ENCODE results near the gene KLHL40.

The KLHL40 gene, protein sequence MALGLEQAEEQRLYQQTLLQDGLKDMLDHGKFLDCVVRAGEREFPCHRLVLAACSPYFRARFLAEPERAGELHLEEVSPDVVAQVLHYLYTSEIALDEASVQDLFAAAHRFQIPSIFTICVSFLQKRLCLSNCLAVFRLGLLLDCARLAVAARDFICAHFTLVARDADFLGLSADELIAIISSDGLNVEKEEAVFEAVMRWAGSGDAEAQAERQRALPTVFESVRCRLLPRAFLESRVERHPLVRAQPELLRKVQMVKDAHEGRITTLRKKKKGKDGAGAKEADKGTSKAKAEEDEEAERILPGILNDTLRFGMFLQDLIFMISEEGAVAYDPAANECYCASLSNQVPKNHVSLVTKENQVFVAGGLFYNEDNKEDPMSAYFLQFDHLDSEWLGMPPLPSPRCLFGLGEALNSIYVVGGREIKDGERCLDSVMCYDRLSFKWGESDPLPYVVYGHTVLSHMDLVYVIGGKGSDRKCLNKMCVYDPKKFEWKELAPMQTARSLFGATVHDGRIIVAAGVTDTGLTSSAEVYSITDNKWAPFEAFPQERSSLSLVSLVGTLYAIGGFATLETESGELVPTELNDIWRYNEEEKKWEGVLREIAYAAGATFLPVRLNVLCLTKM

DNA sequence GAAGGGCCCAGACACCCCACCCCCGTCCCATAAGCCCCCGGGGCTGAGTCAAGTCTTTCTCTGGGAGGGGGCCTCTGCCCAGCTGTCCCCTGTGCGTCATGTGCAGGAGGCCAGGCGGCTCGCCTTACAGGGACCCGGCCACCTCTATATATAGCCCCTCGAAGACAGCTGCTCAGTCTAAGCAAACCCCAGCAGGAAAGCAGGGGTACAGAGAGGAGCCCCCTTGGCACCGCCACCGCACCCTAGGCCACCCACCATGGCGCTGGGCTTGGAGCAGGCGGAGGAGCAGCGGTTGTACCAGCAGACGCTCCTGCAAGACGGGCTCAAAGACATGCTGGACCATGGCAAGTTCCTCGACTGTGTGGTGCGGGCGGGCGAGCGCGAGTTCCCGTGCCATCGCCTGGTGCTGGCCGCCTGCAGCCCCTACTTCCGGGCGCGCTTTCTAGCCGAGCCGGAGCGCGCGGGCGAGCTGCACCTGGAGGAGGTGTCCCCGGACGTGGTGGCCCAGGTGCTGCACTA lies at the start of gene KLHL40:
TSS of gene KLHL40 (plus strand) at position 175 of the 519 bp plus-strand sequence. CDS start at position 257, 82 bp downstream.
- DNase-seq: no peak

DNA sequence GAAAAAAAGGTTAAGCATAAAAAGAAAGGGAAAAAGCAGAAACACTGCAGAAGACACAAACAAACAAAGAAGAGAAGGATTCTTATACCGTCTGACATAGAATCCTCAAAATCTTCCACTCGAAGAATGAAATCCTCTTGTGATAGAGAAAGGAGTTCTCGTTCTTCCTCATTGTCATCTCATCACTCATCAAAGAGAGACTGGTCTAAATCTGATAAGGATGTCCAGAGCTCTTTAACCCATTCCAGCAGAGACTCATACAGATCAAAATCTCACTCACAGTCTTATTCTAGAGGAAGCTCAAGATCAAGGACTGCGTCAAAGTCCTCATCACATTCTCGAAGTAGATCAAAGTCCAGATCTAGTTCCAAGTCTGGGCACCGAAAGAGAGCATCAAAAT lies 48.3 kb upstream of the KLHL40 start:
- no peak for DNase-seq

DNA sequence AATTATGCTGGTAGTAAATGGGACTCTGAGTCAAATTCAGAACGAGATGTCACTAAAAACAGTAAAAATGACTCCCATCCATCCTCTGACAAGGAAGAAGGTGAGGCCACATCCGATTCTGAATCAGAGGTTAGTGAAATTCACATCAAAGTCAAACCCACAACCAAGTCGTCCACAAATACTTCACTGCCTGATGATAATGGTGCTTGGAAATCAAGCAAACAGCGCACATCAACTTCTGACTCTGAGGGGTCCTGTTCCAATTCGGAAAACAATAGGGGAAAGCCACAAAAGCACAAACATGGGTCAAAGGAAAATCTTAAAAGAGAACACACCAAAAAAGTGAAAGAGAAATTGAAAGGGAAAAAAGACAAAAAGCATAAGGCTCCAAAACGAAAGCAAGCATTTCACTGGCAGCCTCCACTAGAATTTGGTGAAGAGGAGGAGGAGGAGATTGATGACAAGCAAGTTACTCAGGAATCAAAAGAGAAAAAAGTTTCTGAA lies 46.9 kb upstream of the KLHL40 start:
- no peak for DNase-seq

DNA sequence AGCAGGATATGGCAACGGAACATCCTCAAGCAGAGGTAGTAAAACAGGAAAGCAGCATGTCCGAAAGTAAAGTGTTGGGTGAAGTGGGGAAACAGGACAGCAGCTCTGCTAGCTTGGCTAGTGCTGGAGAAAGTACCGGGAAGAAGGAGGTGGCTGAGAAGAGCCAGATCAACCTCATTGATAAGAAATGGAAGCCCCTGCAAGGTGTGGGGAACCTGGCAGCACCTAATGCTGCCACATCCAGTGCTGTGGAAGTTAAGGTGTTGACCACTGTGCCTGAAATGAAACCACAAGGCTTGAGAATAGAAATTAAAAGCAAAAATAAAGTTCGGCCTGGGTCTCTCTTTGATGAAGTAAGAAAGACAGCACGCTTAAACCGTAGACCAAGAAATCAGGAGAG lies 46.1 kb upstream of the KLHL40 start:
- no peak for DNase-seq

DNA sequence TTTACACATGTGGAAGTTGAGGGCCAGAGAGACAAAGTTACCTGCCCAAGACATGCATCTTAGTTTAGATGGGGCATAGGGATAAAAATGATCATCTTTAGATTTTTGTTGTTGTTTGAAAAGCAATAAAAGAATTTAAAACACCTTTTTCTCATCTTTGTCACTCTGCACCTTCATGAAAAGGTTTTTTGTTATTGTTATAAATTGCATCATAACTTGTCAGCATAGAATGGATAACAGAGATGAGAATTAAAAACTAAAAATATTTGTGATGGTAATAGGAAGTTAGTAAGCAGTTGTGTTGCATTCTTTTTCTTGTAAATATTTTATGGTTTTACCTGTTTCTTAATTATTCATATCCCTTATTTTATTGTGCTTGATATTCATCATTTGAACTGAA lies 45.2 kb upstream of the KLHL40 start:
- DNase-seq: no peak

DNA sequence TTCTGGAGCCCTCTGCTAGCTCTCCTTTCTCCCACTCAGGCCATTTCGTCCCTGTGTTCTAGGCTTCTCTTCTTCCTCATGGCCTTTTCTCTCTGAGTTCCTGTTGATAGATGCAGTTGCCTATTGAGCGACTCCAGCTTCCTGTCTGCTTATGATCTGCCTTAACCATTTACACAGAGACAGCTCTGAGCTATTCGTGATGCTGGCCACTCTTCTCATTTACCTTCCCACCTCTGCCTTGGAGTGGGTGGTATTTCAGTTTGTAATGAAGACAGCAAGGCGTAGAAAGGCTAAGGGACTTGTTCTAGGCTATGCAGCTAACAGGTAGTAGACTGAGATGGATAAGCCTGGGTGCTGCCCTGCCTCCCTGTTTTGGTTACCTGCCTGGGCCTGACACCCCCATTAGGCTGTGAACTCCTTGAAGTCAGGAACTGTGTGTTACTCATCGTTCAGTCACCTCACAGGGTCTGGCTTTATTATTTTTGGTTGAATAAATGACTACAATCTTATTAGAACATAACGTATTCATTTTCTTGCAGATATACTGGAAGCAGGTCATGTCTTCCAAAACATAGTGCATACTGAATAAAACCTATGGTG lies 44.5 kb upstream of the KLHL40 start:
- no peak for DNase-seq

DNA sequence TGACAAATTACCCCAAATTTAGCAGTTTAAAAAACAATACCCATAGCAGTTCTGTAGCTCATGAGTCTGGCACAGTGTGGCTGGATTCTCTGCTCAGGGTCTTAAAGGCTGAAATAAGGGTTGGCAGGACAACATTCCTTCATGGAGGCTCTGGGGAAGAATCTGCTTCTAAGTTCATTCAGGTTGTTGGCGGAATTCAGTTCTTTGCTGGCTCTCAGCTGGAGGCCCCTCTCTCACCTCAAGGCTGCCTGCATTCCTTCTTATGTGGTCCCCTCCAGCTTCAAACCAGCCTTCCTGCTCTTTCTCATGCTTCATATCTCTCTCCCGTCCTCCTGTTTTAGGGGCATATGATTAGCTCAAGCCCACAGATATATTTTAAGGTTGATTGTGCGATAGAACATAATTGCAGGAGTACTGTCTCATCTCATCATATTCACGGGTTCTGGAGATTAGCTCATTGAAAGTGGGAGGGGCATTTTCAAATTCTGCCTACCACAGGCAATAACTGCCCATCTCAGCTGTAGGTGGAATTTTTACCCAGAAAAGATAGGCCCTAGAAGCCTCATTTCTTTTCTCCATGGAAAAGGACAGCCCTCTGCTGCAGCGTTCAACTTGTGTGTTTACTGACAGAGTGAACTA lies 37.4 kb upstream of the KLHL40 start:
- DNase-seq: no peak

DNA sequence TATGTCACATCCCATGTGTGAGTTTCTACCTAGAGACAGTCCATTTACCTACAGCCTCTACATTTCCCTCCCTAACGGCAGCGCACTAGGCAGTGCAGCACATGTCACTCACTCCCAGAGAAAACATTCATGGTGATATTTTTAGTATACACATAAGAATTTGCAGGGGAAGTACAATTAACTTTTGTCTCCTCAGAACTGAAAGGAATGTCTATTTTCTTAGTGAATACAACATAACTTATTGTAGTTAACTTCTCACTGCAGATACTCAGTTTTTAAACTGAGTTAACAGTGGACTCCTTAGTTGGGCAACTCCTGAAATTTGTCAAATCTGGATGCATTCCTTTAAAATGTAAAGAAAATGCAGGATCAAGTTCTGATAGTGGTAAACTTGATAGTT lies 36.3 kb upstream of the KLHL40 start:
- no peak for DNase-seq

DNA sequence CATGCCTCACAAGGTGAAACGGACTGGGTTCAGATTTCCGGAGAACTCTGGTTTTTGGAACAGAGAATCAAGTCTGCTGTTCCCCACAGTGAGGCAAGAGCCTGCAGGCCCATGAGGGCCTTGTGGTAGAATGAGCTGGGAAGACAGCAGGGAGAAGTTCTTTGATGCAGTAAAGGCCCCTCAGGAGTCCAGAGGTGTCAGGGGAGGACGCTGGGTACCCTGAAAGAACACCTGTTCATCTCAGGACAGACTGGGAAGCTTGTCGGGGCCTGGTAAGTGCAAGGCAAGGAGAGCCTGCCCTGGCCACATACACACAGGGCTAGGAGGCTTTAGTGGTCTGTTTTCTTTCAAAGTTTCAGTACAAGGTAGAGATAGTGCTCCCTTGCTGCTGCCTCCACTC lies 35.6 kb upstream of the KLHL40 start:
- no peak for DNase-seq

DNA sequence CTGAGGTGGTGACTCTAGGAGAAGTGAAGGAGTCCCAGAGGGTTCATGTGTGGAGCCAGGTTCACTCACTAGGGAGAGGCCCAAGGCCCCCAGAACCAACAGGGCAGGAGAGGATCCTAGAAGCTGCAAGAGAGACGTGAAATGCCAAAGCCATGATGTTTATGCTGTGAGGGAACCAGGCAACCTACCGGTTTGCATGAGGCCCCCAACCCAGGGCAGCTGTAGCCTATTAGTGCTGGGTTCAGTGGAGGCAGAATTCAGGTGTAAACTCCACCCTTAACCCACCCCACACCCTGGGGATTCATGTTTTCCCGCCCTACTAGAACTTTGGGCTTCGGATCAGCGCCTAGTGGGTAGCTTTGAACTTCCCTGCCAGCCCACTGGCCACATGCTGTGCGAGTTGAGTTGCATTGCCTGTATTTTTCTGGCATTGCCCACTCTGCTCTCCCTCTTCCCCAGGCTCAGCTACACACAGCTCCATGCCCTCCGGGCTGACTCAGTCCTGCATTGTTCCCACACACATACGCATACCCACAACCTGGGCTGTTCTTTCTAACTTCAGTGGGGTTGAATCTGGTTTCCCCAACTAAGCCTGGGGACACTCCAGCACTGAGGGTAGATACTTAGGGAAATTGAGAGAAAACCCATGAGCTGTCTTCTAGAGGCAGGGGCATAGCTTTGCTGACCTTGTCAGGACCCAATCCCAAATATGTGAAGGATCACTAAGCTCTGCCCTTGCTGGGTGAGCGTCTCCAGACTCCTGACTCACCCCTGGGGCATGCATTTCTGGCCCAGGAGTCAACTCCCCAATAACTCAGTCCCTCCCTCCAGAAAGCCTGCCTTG lies 33.9 kb upstream of the KLHL40 start:
- no peak for DNase-seq

DNA sequence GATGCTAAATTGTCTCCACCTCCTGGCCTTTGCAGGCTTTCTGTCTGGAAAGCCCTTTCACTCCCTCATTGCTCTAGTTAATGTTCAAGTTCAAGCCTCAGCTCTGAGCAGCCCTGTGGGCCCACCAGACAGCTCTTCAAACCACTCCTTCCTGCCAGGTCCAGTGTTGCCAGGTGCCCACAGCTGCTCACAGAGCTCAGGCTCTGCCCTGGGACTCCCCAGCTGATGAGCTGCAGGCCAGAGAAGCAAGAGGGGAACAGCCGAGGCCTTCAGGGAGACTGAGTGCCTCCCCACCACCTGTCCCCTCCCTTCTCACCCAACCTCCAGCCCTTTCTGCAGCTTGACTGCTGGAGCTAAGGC lies 33.1 kb upstream of the KLHL40 start:
- DNase-seq: no peak

DNA sequence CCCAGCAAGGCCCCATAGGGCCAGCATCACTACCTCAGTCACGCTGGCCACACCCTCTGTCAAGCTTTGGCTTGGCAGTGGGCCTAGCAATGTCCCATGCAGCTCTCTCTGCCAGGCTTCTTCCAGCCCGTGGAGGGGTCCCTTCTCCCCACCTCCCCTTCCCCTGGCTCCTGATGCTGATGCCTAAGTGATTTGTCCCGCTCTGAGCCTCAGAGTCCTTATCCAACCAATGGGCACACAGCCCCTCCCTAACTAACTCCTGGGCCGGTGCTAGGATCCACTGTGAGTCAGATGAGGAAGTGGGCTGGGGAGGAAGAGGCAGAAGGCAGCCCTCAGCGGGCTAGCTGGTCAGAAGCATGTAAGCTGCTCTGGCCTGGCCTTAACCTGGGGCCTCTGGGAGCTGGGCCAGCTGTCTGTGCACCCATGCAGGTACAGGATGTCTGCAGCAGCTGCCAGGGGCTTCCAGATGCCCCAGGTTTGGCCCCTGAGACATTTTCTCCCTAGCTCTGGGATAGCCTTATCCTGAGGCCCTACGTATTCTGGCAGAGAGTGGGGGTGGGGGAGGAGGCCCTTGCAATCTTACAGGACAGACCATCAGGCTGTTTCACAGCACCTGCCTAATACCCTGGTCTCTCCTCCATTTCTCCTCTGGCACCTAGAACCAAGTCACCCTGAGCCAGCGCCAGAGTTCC lies 32.6 kb upstream of the KLHL40 start:
- DNase-seq: no peak

DNA sequence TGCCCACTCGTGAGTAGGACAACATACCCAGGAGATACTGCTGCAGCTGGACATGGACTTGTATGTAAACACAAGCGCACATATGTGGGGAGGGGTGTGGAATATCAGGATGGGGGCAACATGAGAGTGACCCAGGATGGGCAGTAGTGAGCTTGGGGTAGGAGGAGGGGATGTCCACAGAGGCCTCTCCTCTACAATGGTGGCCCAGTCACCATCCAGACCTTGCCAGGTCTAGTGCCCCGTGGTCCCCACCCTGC lies 32.1 kb upstream of the KLHL40 start:
- DNase-seq: no peak

DNA sequence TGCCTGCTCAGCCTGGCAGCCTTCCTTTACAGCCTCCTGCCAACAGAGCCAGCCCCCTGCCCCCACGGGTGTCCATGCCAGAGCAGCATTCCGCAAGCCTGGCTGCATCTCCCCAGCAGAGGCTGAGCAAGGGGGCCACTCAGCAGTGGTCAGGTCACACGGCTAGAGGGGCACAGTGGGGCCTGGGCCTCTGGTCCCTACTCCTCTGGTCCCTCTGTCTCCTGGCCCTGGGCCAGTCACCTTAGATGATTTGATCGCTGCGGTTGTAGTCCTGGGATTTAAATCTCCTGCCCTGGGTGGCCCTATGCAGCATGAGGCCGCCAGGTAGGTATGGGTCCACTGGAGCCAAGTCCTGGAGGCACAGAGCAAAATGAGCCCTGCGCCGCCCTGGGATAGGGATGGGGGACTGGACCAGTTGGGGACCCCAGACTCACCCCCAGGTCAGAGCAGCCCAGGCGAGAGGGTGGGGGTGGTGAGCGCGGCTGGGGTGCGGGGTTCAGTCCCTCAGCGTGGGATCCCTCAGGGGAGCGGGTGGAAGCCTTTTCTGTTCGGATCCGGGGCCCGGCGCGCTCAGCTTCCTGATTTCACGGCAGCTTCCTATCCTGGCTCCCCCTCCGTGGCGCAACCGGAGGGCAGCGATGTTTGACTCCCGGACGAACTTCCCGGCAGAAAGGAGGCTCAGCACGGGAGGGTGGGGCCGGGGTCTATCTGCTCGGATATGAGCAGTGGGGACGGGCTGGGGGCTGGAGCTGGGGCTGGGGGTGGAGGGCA lies 31.6 kb upstream of the KLHL40 start, which contains the start of gene ZBTB47:
TSS of gene ZBTB47 (plus strand) at position 138 of the 771 bp plus-strand sequence. CDS start 4,659 bp downstream, outside the sequence.
- no peak for DNase-seq

DNA sequence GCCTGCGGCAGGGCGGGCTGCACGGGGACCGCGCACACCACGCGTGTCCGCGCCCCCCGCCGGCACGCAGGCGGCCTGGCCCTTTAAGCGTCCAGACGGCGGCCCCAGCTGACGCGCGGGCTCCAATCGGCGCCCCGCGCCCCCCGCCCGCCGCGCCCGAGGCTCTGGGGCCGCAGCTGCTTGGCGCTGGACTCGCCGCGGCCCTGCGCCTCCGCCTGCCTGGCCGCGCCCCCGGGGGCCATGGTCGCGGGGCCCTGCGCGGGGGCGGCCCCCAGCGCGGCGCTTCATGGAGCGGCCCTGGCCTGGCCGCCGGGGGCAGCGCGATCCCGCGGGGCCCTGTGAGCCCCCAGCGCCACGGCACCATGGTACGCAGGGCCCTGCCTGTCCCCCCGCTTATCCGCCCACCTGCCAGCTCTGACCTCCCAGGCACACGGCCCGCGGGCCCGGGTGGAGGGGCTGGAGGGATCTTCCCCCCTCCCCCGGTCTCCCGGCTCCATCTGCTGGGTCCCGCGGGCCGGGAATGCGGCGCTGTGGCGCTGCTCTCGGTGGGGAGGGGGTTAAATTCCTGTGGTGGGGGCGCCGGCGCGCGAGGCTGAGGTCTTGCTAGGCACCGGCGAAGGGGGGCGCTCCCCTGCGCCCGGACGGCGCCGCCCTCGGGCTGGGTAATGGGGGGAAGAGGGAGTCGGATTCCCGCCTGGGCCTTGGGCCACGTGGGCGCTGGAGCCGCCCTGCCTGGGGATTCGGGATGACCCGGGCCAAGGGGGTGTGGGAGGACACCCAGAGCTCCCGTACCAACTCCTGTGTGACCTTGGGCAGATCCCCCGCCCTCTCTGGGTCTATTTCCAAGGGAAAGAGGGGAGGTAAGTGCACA lies 30.8 kb upstream of the KLHL40 start:
- no peak for DNase-seq

DNA sequence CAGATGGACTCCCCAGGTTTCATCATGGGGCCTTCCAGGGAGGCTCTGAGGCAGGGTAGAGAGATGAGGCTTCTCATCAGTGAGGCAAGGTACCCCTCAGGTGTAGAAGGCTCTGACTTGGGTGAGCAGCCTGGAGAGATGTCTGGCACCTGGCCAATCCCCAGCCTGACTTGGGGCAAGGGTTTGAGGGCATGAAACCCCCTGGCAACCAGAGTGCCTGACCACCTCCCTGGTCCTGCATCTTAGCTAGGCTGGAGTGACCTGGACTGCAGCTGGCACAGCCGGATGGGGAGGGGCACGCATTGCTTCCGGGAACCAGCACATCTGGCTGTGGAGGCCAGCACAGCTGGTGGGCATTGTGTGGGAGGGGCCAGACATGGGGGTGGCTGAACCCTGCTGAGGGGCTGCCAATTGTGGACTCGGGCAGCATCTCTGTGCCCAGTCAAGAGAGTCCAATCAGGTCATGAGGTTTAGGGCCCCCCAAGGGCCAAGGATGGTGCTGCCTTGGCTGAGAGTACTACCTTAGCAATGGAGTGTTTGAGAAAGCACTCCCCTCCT lies 29.9 kb upstream of the KLHL40 start:
- no peak for DNase-seq

DNA sequence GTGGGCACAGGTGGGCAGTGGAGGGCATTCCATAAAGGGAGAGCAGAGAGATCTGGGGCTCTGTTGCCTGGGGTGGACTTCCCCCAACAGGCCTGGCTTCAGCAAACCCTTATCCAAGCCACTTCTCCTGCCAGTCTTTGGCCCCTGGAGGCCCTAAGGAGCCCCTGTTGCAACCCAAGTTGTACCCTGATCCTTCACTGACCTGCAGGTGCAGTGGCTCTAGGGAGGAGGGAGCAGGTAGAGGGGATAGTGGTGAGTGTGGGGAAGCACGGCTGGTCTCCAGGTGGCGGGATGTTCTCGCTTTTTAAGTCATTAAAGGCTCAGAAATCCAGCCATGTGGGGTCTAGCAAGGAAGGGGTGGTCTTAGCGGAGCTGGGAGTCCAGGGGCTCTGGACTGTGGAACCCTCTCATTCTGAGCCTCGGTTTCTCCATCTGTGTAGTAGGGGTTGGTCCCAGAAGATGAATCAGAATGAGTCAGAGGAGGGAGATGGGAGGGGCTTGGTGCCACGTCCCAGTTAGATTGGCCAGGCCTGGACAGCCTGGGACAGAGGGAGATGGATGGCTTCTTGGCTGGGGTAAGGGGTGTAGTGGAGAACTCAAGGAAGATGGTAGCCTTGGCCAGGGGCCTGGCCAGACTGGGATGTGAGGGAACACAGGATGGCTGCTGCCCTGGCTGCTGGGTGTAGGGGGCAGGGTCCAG lies 29.2 kb upstream of the KLHL40 start:
- no peak for DNase-seq

DNA sequence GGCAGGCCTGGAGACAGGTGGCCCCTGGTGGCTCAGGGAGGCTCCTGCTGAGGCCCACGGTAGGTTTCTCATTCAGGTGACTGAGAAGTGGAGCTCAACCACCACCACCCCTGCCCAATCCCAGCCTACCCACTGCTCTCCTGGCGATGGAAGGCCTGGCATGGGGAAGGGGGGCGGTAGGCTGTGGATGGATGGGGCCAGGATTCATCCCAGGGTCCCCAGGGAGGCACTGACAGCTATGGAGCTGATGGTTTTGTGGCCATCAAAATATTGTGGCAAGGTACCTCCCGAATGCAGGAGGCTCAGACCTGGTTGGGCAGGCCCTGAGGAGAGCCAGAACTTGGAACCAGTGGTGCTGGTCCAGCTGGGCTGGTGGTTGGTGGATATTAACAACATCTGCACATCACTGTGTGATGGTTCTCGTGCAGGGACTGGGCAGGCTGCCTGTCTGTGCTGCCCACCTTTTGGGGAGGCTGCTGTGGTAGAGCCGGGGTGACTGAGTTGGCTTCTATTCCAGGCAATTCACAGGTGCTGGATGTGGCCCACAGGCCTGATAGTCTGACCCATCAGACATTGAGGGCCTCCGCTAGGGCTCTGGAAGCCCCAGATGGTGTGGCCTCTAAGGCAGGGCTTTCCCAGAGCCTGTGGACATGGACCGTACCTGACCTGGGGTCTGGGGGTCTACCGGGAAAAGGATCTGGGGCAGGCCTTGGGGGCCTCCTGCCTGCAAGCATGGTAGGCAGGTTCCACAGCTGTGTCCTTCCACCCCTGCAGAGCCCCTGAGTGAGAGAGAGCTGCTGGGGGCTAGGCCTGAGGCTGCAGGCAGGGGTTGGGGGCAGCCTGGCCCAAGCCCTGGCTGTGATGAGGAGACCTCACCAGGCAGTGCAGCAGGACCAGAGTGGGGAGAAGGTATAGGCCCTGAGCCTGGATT lies 28.4 kb upstream of the KLHL40 start:
- no peak for DNase-seq
